Activated gamma-delta T cell (primary cell): ENCODE measurements around the gene ROBO2.

ENCODE experiments used
- DNase-seq: peaks from one replicate; lab custom pipeline; 2025; lab: John Stamatoyannopoulos, UW

ROBO2 gene

DNA sequence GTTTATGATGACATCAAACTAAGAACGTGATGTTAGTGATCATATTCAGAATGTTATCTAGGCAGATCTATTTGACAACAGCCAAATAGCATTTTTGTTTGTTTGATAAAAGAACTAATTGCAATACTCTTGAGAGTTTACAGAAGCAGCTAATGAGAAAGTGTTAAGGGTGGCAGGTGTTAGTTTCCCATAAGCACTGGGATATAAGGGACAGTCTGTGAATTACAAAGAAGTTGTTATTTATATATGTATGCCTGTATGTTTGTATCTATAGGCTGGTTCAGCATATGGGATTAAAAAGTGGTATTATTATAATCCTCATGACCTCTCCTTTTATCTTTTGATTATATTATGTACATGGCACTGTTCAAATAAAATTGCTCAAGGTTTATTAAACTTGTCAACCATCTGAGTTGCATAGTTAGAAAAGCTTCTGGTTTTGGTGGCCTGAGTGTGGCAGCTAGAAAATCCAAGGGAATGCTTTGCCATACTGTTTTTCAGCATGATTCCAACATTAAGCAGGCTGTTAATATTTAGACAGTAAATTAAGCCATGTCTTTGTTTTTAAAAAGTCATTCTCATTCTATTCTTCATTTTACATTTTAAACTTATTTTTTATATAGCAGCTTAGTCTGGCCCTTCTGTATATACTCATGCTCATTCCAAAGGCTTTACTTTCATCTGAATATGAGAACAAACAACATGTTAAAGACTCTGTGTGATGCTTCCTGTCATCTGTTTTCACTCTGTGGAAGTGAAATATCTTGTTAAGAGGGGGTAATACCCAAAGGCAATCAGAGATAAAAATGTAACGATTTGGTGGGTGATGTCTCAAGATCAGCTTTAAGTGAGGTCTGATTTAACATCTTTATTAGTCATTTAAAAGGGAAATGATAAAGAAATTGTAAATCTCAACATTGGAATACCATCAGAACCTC, 13.1 kb downstream of the ROBO2 start:
- DNase-seq: no peak

GRCh38 chr3:77053795-77054194, 13.9 kb downstream of the ROBO2 start:
- no peak for DNase-seq

- no peak for DNase-seq
Observed at GRCh38 chr3:77055841-77056341, 16.0 kb downstream of the ROBO2 start.

GRCh38 chr3:77059354-77059753, 19.5 kb downstream of the ROBO2 start:
- DNase-seq: no peak

DNA sequence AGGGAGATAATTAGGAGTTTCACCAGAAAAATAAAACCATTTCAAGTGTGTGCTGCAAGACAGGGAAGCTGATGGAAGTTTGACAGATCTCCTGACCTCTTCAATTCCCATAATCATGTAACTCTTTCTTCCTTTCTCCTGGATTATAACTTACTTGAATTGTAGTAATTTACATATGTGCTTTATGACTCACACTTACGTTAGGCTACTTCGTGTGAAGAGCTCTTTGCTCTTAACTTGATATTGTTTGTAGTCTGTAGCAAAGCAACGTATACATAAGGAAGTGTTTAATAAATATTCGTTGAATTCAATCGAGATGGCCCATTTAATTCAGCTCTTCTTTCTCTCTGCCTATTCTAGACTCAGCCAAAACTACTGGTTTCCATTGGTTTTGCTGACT, 23.5 kb downstream of the ROBO2 start:
- DNase-seq: no peak

DNA sequence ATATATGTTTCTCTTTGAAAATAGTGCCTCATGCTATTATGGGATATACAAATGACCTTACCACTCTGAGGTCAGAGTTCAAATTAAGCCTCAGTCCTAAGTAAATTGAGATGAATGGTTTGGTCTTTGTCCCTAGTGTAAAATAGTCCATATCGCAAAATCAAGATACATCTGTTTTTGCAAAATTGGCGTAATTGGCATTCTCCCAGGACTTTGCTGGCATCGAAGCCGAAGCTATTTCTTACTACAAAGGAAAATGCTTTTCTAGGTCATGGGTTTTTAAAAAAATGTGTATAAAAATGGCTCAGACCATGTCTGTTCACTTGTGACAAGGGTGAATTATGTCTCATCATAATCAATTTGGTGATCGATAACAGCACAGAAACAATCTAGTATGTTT, 25.9 kb downstream of the ROBO2 start:
- DNase-seq: no peak

GRCh38 chr3:77066829-77067228, 26.9 kb downstream of the ROBO2 start:
- DNase-seq: no peak

- no peak for DNase-seq
Observed at GRCh38 chr3:77068808-77069207, 28.9 kb downstream of the ROBO2 start.

- DNase-seq: no peak
Observed at GRCh38 chr3:77071364-77071763, 31.5 kb downstream of the ROBO2 start.

- DNase-seq: no peak
Observed at GRCh38 chr3:77071809-77072208, 31.9 kb downstream of the ROBO2 start.

- DNase-seq: no peak
Observed at GRCh38 chr3:77072232-77072631, 32.3 kb downstream of the ROBO2 start.

DNA sequence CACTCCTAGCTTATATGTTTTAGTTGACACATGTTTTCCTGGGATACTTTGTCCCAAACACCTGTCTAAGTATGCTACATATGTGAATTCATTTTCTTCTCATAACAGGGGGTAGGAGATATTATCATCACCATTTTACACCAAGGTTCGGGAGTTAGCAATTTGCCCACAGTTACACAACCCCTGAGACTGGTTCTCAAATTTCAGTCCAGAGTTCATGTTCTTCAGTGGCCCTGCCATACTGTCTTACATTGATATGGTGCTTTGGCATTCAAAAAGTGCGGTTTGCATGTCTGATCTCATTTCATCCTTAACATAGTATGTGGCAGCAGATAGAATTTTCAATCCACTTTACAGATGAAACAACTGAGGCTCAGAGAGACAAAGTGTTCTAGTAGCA, 38.4 kb downstream of the ROBO2 start:
- no peak for DNase-seq

DNA sequence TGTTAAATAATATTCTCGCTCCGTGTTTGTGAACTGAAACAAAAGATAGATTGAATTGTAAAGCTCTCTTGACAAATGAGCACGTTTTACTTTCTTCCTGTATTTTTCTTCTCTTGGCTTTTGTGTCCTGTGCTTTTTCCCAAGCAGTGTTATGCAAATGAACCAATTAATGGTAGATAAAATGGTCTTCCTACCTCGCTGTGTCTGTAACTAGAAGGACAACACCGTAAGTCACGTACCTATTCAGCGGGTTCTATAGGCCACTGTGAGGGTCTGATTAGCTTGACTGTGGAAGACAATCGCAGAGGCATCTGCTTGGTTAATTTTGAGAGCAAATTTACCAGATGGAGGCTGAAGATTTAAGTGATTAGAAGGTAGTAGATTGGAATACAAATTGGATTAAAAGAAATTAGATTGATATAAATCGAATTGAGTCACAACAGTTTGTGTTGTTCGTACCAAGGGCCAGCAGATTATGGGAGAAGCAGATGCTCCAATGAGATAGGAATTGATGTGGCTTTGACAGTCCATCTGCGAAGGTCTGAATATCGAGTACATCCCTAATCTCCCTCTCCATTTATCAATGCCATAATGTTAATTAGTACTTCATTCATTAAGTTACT, 40.2 kb downstream of the ROBO2 start:
- no peak for DNase-seq

DNA sequence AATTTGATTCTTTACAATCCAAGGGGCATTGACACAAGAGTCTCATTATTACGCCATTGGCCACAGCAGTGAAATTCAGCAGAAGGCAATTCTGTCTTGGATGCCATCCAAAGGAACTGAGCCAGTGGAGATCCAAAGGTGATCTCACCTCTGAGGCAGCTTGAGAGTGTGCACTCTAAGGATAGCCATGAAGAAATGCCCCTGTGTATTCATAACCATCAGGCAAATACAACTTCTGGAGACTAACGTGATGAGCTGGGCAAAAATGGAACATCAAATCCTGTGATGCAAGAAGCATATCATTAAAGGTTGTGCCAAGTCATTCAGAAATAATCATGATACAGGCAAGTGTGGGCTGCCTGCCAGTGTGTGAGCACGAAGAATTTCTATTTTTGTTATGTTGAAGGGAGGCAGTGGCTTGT, 41.4 kb downstream of the ROBO2 start:
- DNase-seq: no peak

GRCh38 chr3:77084511-77084910, 44.6 kb downstream of the ROBO2 start:
- no peak for DNase-seq

GRCh38 chr3:77086408-77086807, 46.5 kb downstream of the ROBO2 start:
- no peak for DNase-seq

DNA sequence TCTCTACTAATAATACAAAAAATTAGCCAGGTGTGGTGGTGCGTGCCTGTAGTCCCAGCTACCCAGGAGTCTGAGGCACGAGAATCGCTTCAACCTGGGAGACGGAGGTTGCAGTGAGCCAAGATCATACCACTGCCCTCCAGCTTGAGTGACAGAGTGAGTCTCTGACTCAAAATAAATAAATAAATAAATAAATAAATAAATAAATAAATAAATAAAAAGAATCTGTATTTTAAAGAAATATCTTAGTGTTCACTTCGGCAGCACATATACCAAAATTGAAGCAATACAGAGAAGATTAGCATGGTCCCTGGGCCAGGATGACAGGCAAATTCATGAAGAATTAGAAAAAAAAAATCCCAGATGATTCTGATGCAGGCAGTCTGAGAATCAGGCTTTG, 51.9 kb downstream of the ROBO2 start:
- DNase-seq: no peak

GRCh38 chr3:77093101-77093500, 53.2 kb downstream of the ROBO2 start:
- DNase-seq: no peak

GRCh38 chr3:77096145-77096544, 56.2 kb downstream of the ROBO2 start:
- no peak for DNase-seq

DNA sequence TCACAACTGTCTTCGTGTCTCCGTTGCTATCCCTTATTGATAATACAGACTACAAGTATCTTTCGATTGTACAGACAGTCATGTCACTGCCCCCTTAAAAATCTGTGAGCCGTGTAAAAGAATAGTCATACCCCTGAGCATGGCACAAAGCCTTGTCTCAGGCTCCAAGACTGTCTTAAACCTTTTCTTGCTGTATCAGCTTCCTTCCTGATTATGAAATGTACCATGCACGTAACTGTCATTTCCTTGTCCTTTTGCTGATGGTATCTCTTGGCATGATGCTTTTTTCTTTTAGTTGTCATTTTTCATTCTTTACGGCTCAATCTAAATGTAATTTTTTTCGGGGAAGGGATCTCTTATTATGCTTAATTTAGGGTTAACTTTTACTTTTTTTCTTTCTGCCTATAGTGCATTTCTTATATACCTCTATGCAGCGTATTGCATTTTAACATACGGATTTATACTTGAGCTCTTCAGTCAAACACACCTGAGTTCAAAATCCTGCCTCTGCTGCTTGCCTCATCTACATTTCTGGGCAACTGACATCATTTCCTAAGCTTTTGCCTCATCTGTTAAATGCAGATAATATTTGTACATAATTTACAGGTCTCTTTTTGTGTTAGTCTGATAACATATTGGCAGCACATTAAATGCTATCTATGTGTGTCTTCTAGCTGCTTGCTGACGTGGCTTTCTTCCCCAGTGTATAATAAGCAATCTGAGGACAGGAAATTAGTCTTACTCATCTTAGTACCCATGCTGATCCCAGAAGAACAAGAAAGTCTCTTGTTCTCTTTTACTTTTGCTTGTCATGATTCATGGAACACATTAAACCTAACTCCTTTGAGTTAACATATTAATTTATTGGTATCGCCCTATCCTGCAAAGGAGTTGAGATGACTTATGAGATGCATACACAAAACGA, 57.3 kb downstream of the ROBO2 start:
- DNase-seq: no peak

DNA sequence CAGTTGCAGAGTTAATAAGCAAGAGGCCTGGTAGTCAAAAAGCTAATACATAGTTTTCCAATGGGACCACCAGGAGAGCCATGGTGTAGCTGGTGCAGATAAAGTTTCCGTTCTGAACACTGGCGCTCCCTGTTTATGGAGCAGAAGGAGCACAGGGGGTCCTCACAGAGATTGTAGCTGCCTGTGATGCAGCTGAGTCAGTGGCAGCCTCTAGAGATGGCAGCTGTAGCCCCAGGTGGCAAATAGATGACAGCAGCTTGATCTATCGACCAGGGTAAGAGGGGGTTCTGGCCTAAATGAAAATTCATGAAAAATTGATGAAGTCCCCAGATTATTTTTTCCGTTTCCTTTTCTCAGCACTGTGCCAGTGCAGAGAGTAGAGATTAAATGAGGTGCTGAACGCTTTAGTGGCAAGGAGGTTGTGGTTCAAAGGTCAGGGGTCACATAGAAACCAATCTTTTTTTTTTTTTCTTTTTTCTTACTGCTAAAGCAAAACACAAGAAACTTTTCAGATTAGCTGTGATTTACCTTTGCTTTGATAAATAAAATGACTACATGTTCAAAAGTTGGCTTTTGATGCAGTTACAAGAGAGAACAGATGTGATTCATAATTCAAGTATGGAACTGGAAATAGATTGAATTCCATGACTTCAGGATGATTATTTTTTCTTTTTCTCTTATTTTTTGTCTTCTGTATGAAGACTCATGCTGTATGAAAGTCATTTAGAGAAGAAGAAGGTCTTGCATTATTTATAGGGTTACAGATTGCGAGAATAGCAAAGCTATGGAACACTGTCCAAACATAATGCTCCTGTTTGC, 63.3 kb downstream of the ROBO2 start:
- no peak for DNase-seq
